Measurements from ENCODE around the gene GSTA2.
"Not testable (repeated sequence)": the region's sequence is repeated elsewhere in the genome, so short reads cannot be mapped to it uniquely, and the experiment has no call there.

Gene GSTA2

DNA sequence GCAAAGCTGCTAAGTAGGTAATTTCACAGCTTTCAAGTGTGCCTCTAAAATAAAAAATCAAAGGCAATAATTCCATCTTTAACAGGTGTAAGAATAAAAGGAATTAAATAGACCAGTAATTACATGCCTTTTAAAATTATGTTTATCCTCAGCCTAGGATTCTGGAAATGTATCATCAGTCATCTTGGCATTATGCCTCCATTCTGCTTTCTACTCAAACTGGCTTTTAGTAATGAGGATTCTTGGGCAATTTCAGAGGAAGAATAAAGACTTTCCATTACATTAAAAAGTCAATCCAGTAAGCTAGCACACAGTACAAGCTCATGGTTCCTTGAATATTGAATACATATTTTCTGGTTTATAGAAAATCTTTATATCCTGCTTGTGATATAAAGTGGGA lies 44.7 kb downstream of the GSTA2 start:
- Histone ChIP-seq H4K8ac (ENCODE audit: low read depth, low read length) (no peak overlapping the region), H3K4me2 (ENCODE audit: insufficient read depth, low read length, poor library complexity, severe bottlenecking) (no peak overlapping the region), H3K4me1 (ENCODE audit: control insufficient read depth in 2 of 2, insufficient read depth in 1 of 2, low read depth in 1 of 2, low read length in 2 of 2) (no peaks in the 10 kb centered on the region), H3K4me3 (ENCODE audit: low read length in 2 of 2) (no peak overlapping the region), H2BK12ac (ENCODE audit: low read length) (no peak overlapping the region), H3K27me3 (ENCODE audit: control insufficient read depth in 3 of 3, insufficient read depth in 3 of 3, low read depth in 1 of 3, low read length in 3 of 3) (peaks cover 0 to 5% (median 0%) of the 10 kb centered on the region in 3 experiments), H4K91ac (ENCODE audit: low read depth, low read length, poor library complexity) (no peak overlapping the region), H3K14ac (ENCODE audit: low read length) (no peak overlapping the region), H2BK15ac (ENCODE audit: low read length) (no peak overlapping the region), H2AK5ac (ENCODE audit: low read depth, low read length) (no peak overlapping the region), H2AFZ (ENCODE audit: low read length) (no peak overlapping the region), H3K36me3 (replicated peaks in 1 of 2; ENCODE audit: control insufficient read depth in 2 of 2, insufficient read depth in 2 of 2, low read length in 2 of 2) (no peaks in the 10 kb centered on the region), H3K9ac (ENCODE audit: low read depth, low read length, poor library complexity) (no peak overlapping the region), H3K4ac (ENCODE audit: low read length) (no peak overlapping the region), H3K27ac (replicated peaks; ENCODE audit: low read length) (no peak overlapping the region), H3K9me3 (replicated peaks in 1 of 2; ENCODE audit: control insufficient read depth in 2 of 2, insufficient read depth in 1 of 2, low read depth in 1 of 2, low read length in 2 of 2) (no peaks in the 10 kb centered on the region), H2BK5ac (ENCODE audit: low read length) (no peak overlapping the region), H3K23ac (ENCODE audit: low read depth, low read length, poor library complexity) (no peak overlapping the region), H3K18ac (ENCODE audit: low read length) (no peak overlapping the region), H2BK120ac (ENCODE audit: low read depth, low read length) (no peak overlapping the region), H3K79me1 (ENCODE audit: low read depth, low read length) (no peaks in the 10 kb centered on the region)
- DNase-seq (ENCODE audit: low spot score) = no peak

DNA sequence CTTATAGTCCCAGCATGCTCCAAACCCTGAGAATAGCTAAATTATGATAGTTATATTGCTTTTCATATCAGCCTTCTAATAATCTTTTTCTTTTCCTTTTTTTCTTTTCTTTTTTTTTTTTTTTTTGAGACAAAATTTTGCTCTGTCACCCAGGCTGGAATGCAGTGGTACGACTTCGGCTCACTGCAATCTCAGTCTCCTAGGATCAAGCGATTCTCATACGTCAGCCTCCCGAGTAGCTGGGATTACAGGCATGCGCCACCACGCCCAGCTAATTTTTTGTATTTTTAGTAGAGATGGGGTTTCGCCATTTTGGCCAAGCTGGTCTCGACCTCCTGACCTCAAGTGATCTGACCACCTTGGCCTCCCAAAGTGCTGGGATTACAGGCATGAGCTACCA lies 48.5 kb downstream of the GSTA2 start:
- H3K4me1 ChIP-seq (ENCODE audit: control insufficient read depth in 2 of 2, insufficient read depth in 1 of 2, low read depth in 1 of 2, low read length in 2 of 2); H2AFZ ChIP-seq (ENCODE audit: low read length); H3K9ac ChIP-seq (ENCODE audit: low read depth, low read length, poor library complexity); H2BK5ac ChIP-seq (ENCODE audit: low read length); H3K4me2 ChIP-seq (ENCODE audit: insufficient read depth, low read length, poor library complexity, severe bottlenecking); H3K18ac ChIP-seq (ENCODE audit: low read length); H3K4me3 ChIP-seq (ENCODE audit: low read length in 2 of 2); H3K27ac ChIP-seq (replicated peaks; ENCODE audit: low read length); H2AK5ac ChIP-seq (ENCODE audit: low read depth, low read length); H4K8ac ChIP-seq (ENCODE audit: low read depth, low read length); H2BK12ac ChIP-seq (ENCODE audit: low read length); H3K27me3 ChIP-seq (ENCODE audit: control insufficient read depth in 3 of 3, insufficient read depth in 3 of 3, low read depth in 1 of 3, low read length in 3 of 3); H3K23ac ChIP-seq (ENCODE audit: low read depth, low read length, poor library complexity); H3K14ac ChIP-seq (ENCODE audit: low read length); H3K36me3 ChIP-seq (replicated peaks in 1 of 2; ENCODE audit: control insufficient read depth in 2 of 2, insufficient read depth in 2 of 2, low read length in 2 of 2); H3K9me3 ChIP-seq (replicated peaks in 1 of 2; ENCODE audit: control insufficient read depth in 2 of 2, insufficient read depth in 1 of 2, low read depth in 1 of 2, low read length in 2 of 2); H2BK15ac ChIP-seq (ENCODE audit: low read length); H3K79me1 ChIP-seq (ENCODE audit: low read depth, low read length); H2BK120ac ChIP-seq (ENCODE audit: low read depth, low read length); H4K91ac ChIP-seq (ENCODE audit: low read depth, low read length, poor library complexity); DNase-seq (ENCODE audit: low spot score); H3K4ac ChIP-seq (ENCODE audit: low read length): not testable (repeated sequence)
- WGBS, 2 donors (ENCODE audit: extremely low coverage in 2 of 2, insufficient read length in 2 of 2, insufficient replicate concordance in 1 of 2) = no CpG with 5 or more reads among the region's 9 CpGs

- DNase-seq (ENCODE audit: low spot score) = no peak
- Histone ChIP-seq H2AFZ (ENCODE audit: low read length) (no peak overlapping the region), H3K4ac (ENCODE audit: low read length) (no peak overlapping the region), H3K4me3 (ENCODE audit: low read length in 2 of 2) (no peak overlapping the region), H4K8ac (ENCODE audit: low read depth, low read length) (no peak overlapping the region), H2BK12ac (ENCODE audit: low read length) (no peak overlapping the region), H3K36me3 (replicated peaks in 1 of 2; ENCODE audit: control insufficient read depth in 2 of 2, insufficient read depth in 2 of 2, low read length in 2 of 2) (no peaks in the 10 kb centered on the region), H3K9me3 (replicated peaks in 1 of 2; ENCODE audit: control insufficient read depth in 2 of 2, insufficient read depth in 1 of 2, low read depth in 1 of 2, low read length in 2 of 2) (no peaks in the 10 kb centered on the region), H3K18ac (ENCODE audit: low read length) (no peak overlapping the region), H2BK5ac (ENCODE audit: low read length) (no peak overlapping the region), H3K27ac (replicated peaks; ENCODE audit: low read length) (no peak overlapping the region), H2BK15ac (ENCODE audit: low read length) (no peak overlapping the region), H3K23ac (ENCODE audit: low read depth, low read length, poor library complexity) (no peak overlapping the region), H2BK120ac (ENCODE audit: low read depth, low read length) (no peak overlapping the region), H3K9ac (ENCODE audit: low read depth, low read length, poor library complexity) (no peak overlapping the region), H3K4me2 (ENCODE audit: insufficient read depth, low read length, poor library complexity, severe bottlenecking) (no peak overlapping the region), H3K79me1 (ENCODE audit: low read depth, low read length) (no peaks in the 10 kb centered on the region), H3K4me1 (ENCODE audit: control insufficient read depth in 2 of 2, insufficient read depth in 1 of 2, low read depth in 1 of 2, low read length in 2 of 2) (no peaks in the 10 kb centered on the region), H3K14ac (ENCODE audit: low read length) (no peak overlapping the region), H4K91ac (ENCODE audit: low read depth, low read length, poor library complexity) (no peak overlapping the region), H3K27me3 (ENCODE audit: control insufficient read depth in 3 of 3, insufficient read depth in 3 of 3, low read depth in 1 of 3, low read length in 3 of 3) (no peaks in the 10 kb centered on the region), H2AK5ac (ENCODE audit: low read depth, low read length) (no peak overlapping the region)
- no CpG with 5 or more reads among the region's 2 CpGs for WGBS, 2 donors (ENCODE audit: extremely low coverage in 2 of 2, insufficient read length in 2 of 2, insufficient replicate concordance in 1 of 2)
Observed at GRCh38 chr6:52712136-52712535, 51.1 kb downstream of the GSTA2 start.

GRCh38 chr6:52707963-52708680 lies 55.2 kb downstream of the GSTA2 start:
- no peak overlapping the region for H3K18ac ChIP-seq (ENCODE audit: low read length)
- no peaks in the 10 kb centered on the region for H3K36me3 ChIP-seq (replicated peaks in 1 of 2; ENCODE audit: control insufficient read depth in 2 of 2, insufficient read depth in 2 of 2, low read length in 2 of 2)
- no peaks in the 10 kb centered on the region for H3K4me1 ChIP-seq (ENCODE audit: control insufficient read depth in 2 of 2, insufficient read depth in 1 of 2, low read depth in 1 of 2, low read length in 2 of 2)
- no peak overlapping the region for H2BK5ac ChIP-seq (ENCODE audit: low read length)
- no peak overlapping the region for H3K4me2 ChIP-seq (ENCODE audit: insufficient read depth, low read length, poor library complexity, severe bottlenecking)
- DNase-seq (ENCODE audit: low spot score) = no peak
- no peak overlapping the region for H2BK120ac ChIP-seq (ENCODE audit: low read depth, low read length)
- no peak overlapping the region for H4K91ac ChIP-seq (ENCODE audit: low read depth, low read length, poor library complexity)
- H3K9me3 ChIP-seq (replicated peaks in 1 of 2; ENCODE audit: control insufficient read depth in 2 of 2, insufficient read depth in 1 of 2, low read depth in 1 of 2, low read length in 2 of 2) = no peaks in the 10 kb centered on the region
- H3K27ac ChIP-seq (replicated peaks; ENCODE audit: low read length) = no peak overlapping the region
- H3K14ac ChIP-seq (ENCODE audit: low read length) = no peak overlapping the region
- no peak overlapping the region for H2AK5ac ChIP-seq (ENCODE audit: low read depth, low read length)
- no peak overlapping the region for H2BK12ac ChIP-seq (ENCODE audit: low read length)
- no peak overlapping the region for H3K4me3 ChIP-seq (ENCODE audit: low read length in 2 of 2)
- H3K79me1 ChIP-seq (ENCODE audit: low read depth, low read length) = no peaks in the 10 kb centered on the region
- H3K23ac ChIP-seq (ENCODE audit: low read depth, low read length, poor library complexity) = no peak overlapping the region
- peaks cover 0 to 2% (median 0%) of the 10 kb centered on the region in 3 experiments for H3K27me3 ChIP-seq (ENCODE audit: control insufficient read depth in 3 of 3, insufficient read depth in 3 of 3, low read depth in 1 of 3, low read length in 3 of 3)
- WGBS, 2 donors (ENCODE audit: extremely low coverage in 2 of 2, insufficient read length in 2 of 2, insufficient replicate concordance in 1 of 2) = no CpG with 5 or more reads among the region's 3 CpGs
- no peak overlapping the region for H2BK15ac ChIP-seq (ENCODE audit: low read length)
- H3K4ac ChIP-seq (ENCODE audit: low read length) = no peak overlapping the region
- no peak overlapping the region for H2AFZ ChIP-seq (ENCODE audit: low read length)
- no peak overlapping the region for H4K8ac ChIP-seq (ENCODE audit: low read depth, low read length)
- H3K9ac ChIP-seq (ENCODE audit: low read depth, low read length, poor library complexity) = no peak overlapping the region

Measured in neuronal stem cell (in vitro differentiated cells).